BE2C (cell line): ENCODE results near the gene MCUB.

Source experiments
- DNase-seq: peaks from one replicate; pipeline ENCODE4 v3.0.0-alpha.2; 2020
- H3K27me3 ChIP-seq: fragments of 250-450 bp; sonication (Bioruptor Pico); 2 replicates; pipeline ENCODE4 v1.5.1; 2020; ENCODE audit warnings: mild to moderate bottlenecking
- H3K36me3 ChIP-seq: fragments of 250-450 bp; sonication (Bioruptor Pico); 2 replicates; pipeline ENCODE4 v1.5.1; 2020; ENCODE audit warnings: mild to moderate bottlenecking
- H3K4me1 ChIP-seq: fragments of 250-450 bp; sonication (Bioruptor Pico); 2 replicates; pipeline ENCODE4 v1.5.1; 2020
- H3K4me3 ChIP-seq: 2 replicates; pipeline ENCODE4 v1.5.1; 2011; ENCODE audit warnings: low read depth, low read length
- H3K9me3 ChIP-seq: fragments of 250-450 bp; sonication (Bioruptor Pico); 2 replicates; pipeline ENCODE4 v1.5.1; 2020
- CTCF ChIP-seq: IDR thresholded peaks from 2 replicates; pipeline ENCODE4 v1.5.1; 2012; ENCODE audit warnings: mild to moderate bottlenecking, low read depth, low read length

MCUB gene

GRCh38 chr4:109708990-109709389, 148.9 kb downstream of the MCUB start:
- Histone ChIP-seq H3K4me1 (no peaks in the 10 kb centered on the region; the same call in 1 of the 2 replicates), H3K36me3 (no peaks in the 10 kb centered on the region), H3K27me3 (no peaks in the 10 kb centered on the region; the same call in 1 of the 2 replicates), H3K4me3 (no peak overlapping the region), H3K9me3 (no peaks in the 10 kb centered on the region)
- DNase-seq = no peak
- TF ChIP-seq CTCF = no peak

GRCh38 chr4:109713500-109713899, 153.5 kb downstream of the MCUB start:
- no peaks in the 10 kb centered on the region for H3K36me3 ChIP-seq
- no peak for TF ChIP-seq CTCF
- no peaks in the 10 kb centered on the region for H3K9me3 ChIP-seq

GRCh38 chr4:109718759-109719158, 158.7 kb downstream of the MCUB start:
- Histone ChIP-seq H3K27me3 (no peaks in the 10 kb centered on the region), H3K4me3 (no peak overlapping the region), H3K9me3 (no peaks in the 10 kb centered on the region), H3K4me1 (no peaks in the 10 kb centered on the region), H3K36me3 (no peaks in the 10 kb centered on the region)
- TF ChIP-seq CTCF = no peak
- no peak for DNase-seq

More at GRCh38 chr4:109713500-109713899, 153.5 kb downstream of the MCUB start:
- H3K27me3 ChIP-seq = no peaks in the 10 kb centered on the region
- H3K4me1 ChIP-seq = no peaks in the 10 kb centered on the region
- H3K4me3 ChIP-seq = no peak overlapping the region
- no peak for DNase-seq

GRCh38 chr4:109719604-109720003, 159.6 kb downstream of the MCUB start:
- no peaks in the 10 kb centered on the region for H3K36me3 ChIP-seq
- H3K27me3 ChIP-seq = no peaks in the 10 kb centered on the region
- no peak for TF ChIP-seq CTCF
- H3K4me1 ChIP-seq = no peaks in the 10 kb centered on the region
- DNase-seq = no peak
- H3K4me3 ChIP-seq = no peak overlapping the region
- H3K9me3 ChIP-seq = no peaks in the 10 kb centered on the region

GRCh38 chr4:109721033-109721432, 161.0 kb downstream of the MCUB start:
- no peaks in the 10 kb centered on the region for H3K9me3 ChIP-seq
- TF ChIP-seq CTCF = no peak
- no peak for DNase-seq
- no peaks in the 10 kb centered on the region for H3K36me3 ChIP-seq
- H3K4me1 ChIP-seq = no peaks in the 10 kb centered on the region
- H3K4me3 ChIP-seq = no peak overlapping the region
- H3K27me3 ChIP-seq = no peaks in the 10 kb centered on the region

- TF ChIP-seq CTCF = no peak
- Histone ChIP-seq H3K27me3 (no peaks in the 10 kb centered on the region), H3K9me3 (no peaks in the 10 kb centered on the region), H3K36me3 (no peaks in the 10 kb centered on the region), H3K4me1 (no peaks in the 10 kb centered on the region), H3K4me3 (no peak overlapping the region)
- DNase-seq = no peak
Observed at GRCh38 chr4:109722357-109722756, 162.3 kb downstream of the MCUB start.
